SK-N-SH (cell line): Measurements from ENCODE around the gene TSEN2. TPM values are rescaled to one million over a fixed set of nuclear protein-coding genes. Genes with fewer than 3 reads are reported as not detected.
A peak's percentile ranks its signal among the peaks of the same experiment; 100 is the strongest.

Experiments
- CTCF ChIA-PET: fragments of 300-600, 350-600 bp; formaldehyde crosslinking; extraction: SDS; loops from one replicate; lab custom pipeline; 2021; lab: Yijun Ruan, JAX
- POLR2A ChIA-PET: fragments of 350-600 bp; sonication (Branson Sonifier 250); formaldehyde crosslinking; extraction: SDS; loops from one replicate; lab custom pipeline; 2020; ENCODE audit warnings: antibody characterized with exemption, inconsistent platforms; lab: Yijun Ruan, JAX
- DNase-seq: peaks from one replicate; pipeline ENCODE4 v3.0.0; 2012
- H2AFZ ChIP-seq: fragments of 200-600 bp; sonication (generic); 2 replicates; pipeline ENCODE4 v1.8.1; 2016; ENCODE audit warnings: antibody characterized with exemption, mild to moderate bottlenecking, low read depth
- H3F3A ChIP-seq: fragments of 200-600 bp; sonication (generic); replicated peaks from 2 replicates; pipeline ENCODE3; 2016; ENCODE audit warnings: antibody characterized with exemption, mild to moderate bottlenecking; ENCODE audit not compliant: insufficient read depth
- H3K27ac ChIP-seq, 2 experiments: fragments of 200-500 bp in 1 of 2; fragments of 200-600 bp in 1 of 2; sonication (Bioruptor generic) in 1 of 2; sonication (generic), shearing (Covaris generic) in 1 of 2; 2 replicates each; pipeline versions ENCODE4 v1.5.1 to v1.6.1; 2014 to 2016; ENCODE audit warnings: low read depth in 2 of 2, inconsistent platforms in 1 of 2, low read length in 1 of 2, mild to moderate bottlenecking in 1 of 2, mixed read lengths in 1 of 2
- H3K27me3 ChIP-seq: fragments of 200-600 bp; sonication (generic), shearing (Covaris generic); 2 replicates; pipeline ENCODE4 v1.6.1; 2016; ENCODE audit warnings: mixed run types; ENCODE audit not compliant: insufficient read depth
- H3K36me3 ChIP-seq, 2 experiments: fragments of 200-500 bp in 1 of 2; fragments of 200-600 bp in 1 of 2; sonication (Bioruptor generic) in 1 of 2; sonication (generic) in 1 of 2; replicated peaks in 1 of 2; 2 replicates each; pipeline versions ENCODE3 to v1.5.1; 2014 to 2016; ENCODE audit warnings: low read length in 1 of 2, mild to moderate bottlenecking in 1 of 2; ENCODE audit not compliant: insufficient read depth in 2 of 2, control insufficient read depth in 1 of 2
- H3K4me1 ChIP-seq, 2 experiments: fragments of 200-500 bp in 1 of 2; fragments of 200-600 bp in 1 of 2; sonication (Bioruptor generic) in 1 of 2; sonication (generic), shearing (Covaris generic) in 1 of 2; 2 replicates each; pipeline versions ENCODE4 v1.5.1 to v1.6.1; 2014 to 2016; ENCODE audit warnings: low read depth in 1 of 2, low read length in 1 of 2, mixed run types in 1 of 2; ENCODE audit not compliant: insufficient read depth in 2 of 2, control insufficient read depth in 1 of 2
- H3K4me2 ChIP-seq: fragments of 200-600 bp; sonication (generic), shearing (Covaris generic); 2 replicates; pipeline ENCODE4 v1.6.1; 2017; ENCODE audit warnings: mixed run types
- H3K4me3 ChIP-seq, 2 experiments: fragments of 200-500 bp in 1 of 2; fragments of 200-600 bp in 1 of 2; sonication (Bioruptor generic) in 1 of 2; sonication (generic), shearing (Covaris generic) in 1 of 2; 2 replicates each; pipeline versions ENCODE4 v1.5.1 to v1.8.1; 2014 to 2016; ENCODE audit warnings: low read depth in 2 of 2, inconsistent platforms in 1 of 2, low read length in 1 of 2, mild to moderate bottlenecking in 1 of 2, mixed read lengths in 1 of 2, moderate library complexity in 1 of 2
- H3K79me2 ChIP-seq: fragments of 200-600 bp; sonication (generic); 2 replicates; pipeline ENCODE4 v1.8.1; 2017; ENCODE audit warnings: mild to moderate bottlenecking; ENCODE audit not compliant: insufficient read depth
- H3K9ac ChIP-seq: fragments of 200-600 bp; sonication (generic); 2 replicates; pipeline ENCODE4 v1.6.1; 2017; ENCODE audit warnings: mixed run types
- H3K9me2 ChIP-seq: fragments of 200-600 bp; sonication (generic); 2 replicates; pipeline ENCODE4 v1.6.1; 2017; ENCODE audit warnings: mixed run types
- H3K9me3 ChIP-seq: fragments of 200-600 bp; sonication (generic); 2 replicates; pipeline ENCODE4 v1.6.1; 2017; ENCODE audit warnings: mixed run types, mild to moderate bottlenecking, moderate library complexity
- H4K20me1 ChIP-seq: fragments of 200-600 bp; sonication (generic); 2 replicates; pipeline ENCODE4 v1.6.1; 2017; ENCODE audit warnings: mild to moderate bottlenecking, mixed run types; ENCODE audit not compliant: insufficient read depth
- CHD2 ChIP-seq: fragments of 150-350 bp; IDR thresholded peaks from 2 replicates; pipeline ENCODE4 v1.6.1; 2018; ENCODE audit warnings: low read length; ENCODE audit not compliant: partially characterized antibody
- ELF1 ChIP-seq: IDR thresholded peaks from 2 replicates; pipeline ENCODE4 v1.4.0; 2012
- EZH2phosphoT487 ChIP-seq: fragments of 200-600 bp; sonication (generic); IDR thresholded peaks from 2 replicates; pipeline ENCODE4 v1.6.1; 2017; ENCODE audit warnings: low read depth, mixed run types, mild to moderate bottlenecking, antibody characterized with exemption, moderate library complexity, borderline replicate concordance
- FOSL2 ChIP-seq: IDR thresholded peaks from 2 replicates; pipeline ENCODE4 v1.4.0; 2012; ENCODE audit warnings: low read depth, mild to moderate bottlenecking, moderate library complexity, borderline replicate concordance
- FOXJ3 ChIP-seq: sonication (generic); formaldehyde crosslinking; IDR thresholded peaks from 2 replicates; pipeline ENCODE4 v1.5.1; 2020; ENCODE audit warnings: mild to moderate bottlenecking, missing genetic modification reagents
- GABPA ChIP-seq: IDR thresholded peaks from 2 replicates; pipeline ENCODE4 v1.4.0; 2012; ENCODE audit warnings: low read depth, mild to moderate bottlenecking
- GATA2 ChIP-seq: sonication (generic); formaldehyde crosslinking; IDR thresholded peaks from 2 replicates; pipeline ENCODE4 v1.5.0; 2020; ENCODE audit warnings: mild to moderate bottlenecking, missing genetic modification reagents
- MXI1 ChIP-seq: IDR thresholded peaks from 2 replicates; pipeline ENCODE4 v1.6.1; 2012; ENCODE audit warnings: mild to moderate bottlenecking, low read depth, low read length, improper control_type of control experiment
- NFIC ChIP-seq: IDR thresholded peaks from 2 replicates; pipeline ENCODE4 v1.4.0; 2012; ENCODE audit warnings: borderline replicate concordance
- POLR2AphosphoS5 ChIP-seq: IDR thresholded peaks from 2 replicates; pipeline ENCODE4 v1.6.1; 2012; ENCODE audit warnings: low read depth, low read length
- RCOR1 ChIP-seq: fragments of 150-350 bp; IDR thresholded peaks from 2 replicates; pipeline ENCODE4 v1.6.1; 2017; ENCODE audit warnings: antibody characterized with exemption, low read length
- SIN3A ChIP-seq: IDR thresholded peaks from 2 replicates; pipeline ENCODE4 v1.6.1; 2012; ENCODE audit warnings: low read depth, mild to moderate bottlenecking, low read length, moderate library complexity, borderline replicate concordance
- TEAD4 ChIP-seq: IDR thresholded peaks from 2 replicates; pipeline ENCODE4 v1.4.0; 2012; ENCODE audit warnings: mild to moderate bottlenecking, borderline replicate concordance; ENCODE audit not compliant: insufficient read depth
- USF2 ChIP-seq: fragments of 150-350 bp; IDR thresholded peaks from 2 replicates; pipeline ENCODE4 v1.6.1; 2017; ENCODE audit warnings: antibody characterized with exemption, low read length, low read depth, borderline replicate concordance
- YY1 ChIP-seq: IDR thresholded peaks from 2 replicates; pipeline ENCODE4 v1.4.0; 2012; ENCODE audit warnings: low read depth, mild to moderate bottlenecking
- ZBTB33 ChIP-seq: IDR thresholded peaks from 2 replicates; pipeline ENCODE4 v1.4.0; 2012; ENCODE audit warnings: low read depth, borderline replicate concordance
- WGBS: methylation state at CpG from one replicate; pipeline ENCODE4 v1.1.6; 2017; ENCODE audit warnings: low lambda C conversion rate; 5-methylcytosine and 5-hydroxymethylcytosine counted together
- polyA plus RNA-seq, 3 experiments: library from polyadenylated mRNA; depleted of rRNA; stranded (reverse); fragments of >200 nt; gene quantifications; 2 replicates each; pipeline ENCODE4 v1.2.3, GENCODE V29; 2012
- TF ChIP-seq, protein P1 (sequence below): IDR thresholded peaks from 2 replicates; pipeline ENCODE4 v1.4.0; 2012; ENCODE audit warnings: low read depth, borderline replicate concordance

Gene TSEN2
- polyA plus RNA-seq, 1 of the 3 experiments (the other 2 are of a cell fraction), result 13.0 TPM

DNA sequence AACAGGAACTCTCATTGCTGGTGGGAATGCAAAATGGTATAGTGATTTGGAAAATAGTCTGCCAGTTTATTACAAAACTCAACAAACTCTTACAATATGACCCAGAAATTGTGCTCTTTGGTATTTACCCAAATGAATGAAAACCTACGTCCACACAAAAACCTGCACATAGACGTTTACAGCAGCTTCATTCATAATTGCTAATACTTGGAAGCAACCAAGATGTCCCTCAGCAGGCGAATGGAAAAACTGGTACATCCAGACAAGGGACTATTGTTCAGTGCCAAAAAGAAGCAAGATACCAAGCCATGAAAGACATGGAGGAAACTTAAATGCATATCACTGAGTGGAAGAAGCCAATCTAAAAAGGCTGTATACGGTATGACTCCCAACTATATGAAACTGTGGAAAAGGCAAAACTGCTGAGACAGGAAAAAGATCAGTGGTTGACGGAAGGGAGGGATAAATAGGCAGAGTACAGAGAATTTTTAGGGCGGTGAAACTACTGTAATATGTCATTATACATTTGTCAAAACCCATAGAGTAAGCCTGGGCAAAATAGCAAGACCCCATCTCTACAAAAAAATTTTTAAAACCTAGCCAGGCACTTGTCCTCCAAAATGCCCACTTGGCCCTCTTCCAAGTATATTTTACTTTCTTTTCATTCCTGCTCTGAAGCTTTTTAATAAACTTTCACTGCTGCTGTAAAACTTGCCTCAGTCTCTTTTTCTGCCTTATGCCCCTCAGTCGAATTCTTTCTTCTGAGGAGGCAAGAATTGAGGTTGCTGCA lies 65.9 kb downstream of the TSEN2 start:
- CTCF ChIA-PET, result no interaction called here
- Histone ChIP-seq H3F3A (no peaks in the 10 kb centered on the region), H3K79me2 (no peaks in the 10 kb centered on the region), H3K9me2 (no peaks in the 10 kb centered on the region), H2AFZ (no peak overlapping the region), H3K4me2 (no peak overlapping the region), H3K9me3 (no peaks in the 10 kb centered on the region)
- POLR2A ChIA-PET, result no interaction called here
- DNase-seq, result no peak
- 73% methylated on average over 7 of the region's 7 CpGs for WGBS
- TF ChIP-seq RCOR1 (no peak), CHD2 (no peak), GABPA (no peak), EZH2phosphoT487 (no peak), GATA2 (CRISPR knock-in tag) (no peak), ZBTB33 (no peak)
- TF ChIP-seq, protein P1, sequence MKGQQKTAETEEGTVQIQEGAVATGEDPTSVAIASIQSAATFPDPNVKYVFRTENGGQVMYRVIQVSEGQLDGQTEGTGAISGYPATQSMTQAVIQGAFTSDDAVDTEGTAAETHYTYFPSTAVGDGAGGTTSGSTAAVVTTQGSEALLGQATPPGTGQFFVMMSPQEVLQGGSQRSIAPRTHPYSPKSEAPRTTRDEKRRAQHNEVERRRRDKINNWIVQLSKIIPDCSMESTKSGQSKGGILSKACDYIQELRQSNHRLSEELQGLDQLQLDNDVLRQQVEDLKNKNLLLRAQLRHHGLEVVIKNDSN, result no peak
- TF ChIP-seq, all 33 proteins: peak for 0
- Histone ChIP-seq H3K4me1 (peaks cover 0 to 2% of the 10 kb centered on the region in 2 experiments; a peak in 1 of 4 replicates), H3K9ac (no peak overlapping the region), H4K20me1 (no peaks in the 10 kb centered on the region), H3K27me3 (no peaks in the 10 kb centered on the region), H3K4me3 (no peak overlapping the region), H3K36me3 (no peaks in the 10 kb centered on the region), H3K27ac (no peak overlapping the region)

DNA sequence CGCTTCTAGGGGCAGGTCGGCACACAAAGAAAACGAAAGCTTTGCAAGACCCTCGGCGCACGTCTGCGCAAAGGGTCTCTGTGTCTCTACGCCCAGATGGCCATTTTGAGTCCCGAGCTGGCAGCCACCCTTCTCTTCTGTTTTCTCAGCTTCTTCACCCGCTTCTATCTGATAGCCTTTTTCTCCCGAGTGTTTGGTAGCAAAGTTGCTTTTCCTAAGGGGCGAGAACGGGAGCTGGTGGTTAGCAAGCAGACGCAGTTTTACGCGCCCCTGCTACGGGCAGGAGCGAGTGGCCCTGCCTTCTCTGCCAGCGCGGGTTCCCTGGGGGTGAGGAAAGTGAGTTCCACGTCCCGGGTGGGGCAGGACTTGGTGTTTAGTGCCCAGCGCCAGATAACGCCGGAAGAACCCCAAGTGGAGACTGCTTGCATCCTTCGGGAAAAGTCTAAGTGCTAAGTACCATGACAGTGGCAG lies 69.7 kb downstream of the TSEN2 start:
- Histone ChIP-seq H3K9me2 (no peaks in the 10 kb centered on the region), H2AFZ (peak overlapping the region; percentile 96), H3K27me3 (no peaks in the 10 kb centered on the region), H3K27ac (peak overlapping the region; percentile 48 to 81; a peak in 3 of 4 replicates), H3K9ac (peak overlapping the region; percentile 73), H3K4me2 (peak overlapping the region; percentile 83), H4K20me1 (peaks cover 12% of the 10 kb centered on the region), H3K4me3 (peak overlapping the region; percentile 43 to 53), H3K79me2 (peaks cover 20% of the 10 kb centered on the region), H3K4me1 (peaks cover 8 to 14% of the 10 kb centered on the region in 2 experiments; a peak in 3 of 4 replicates), H3K36me3 (no peaks in the 10 kb centered on the region), H3F3A (no peaks in the 10 kb centered on the region), H3K9me3 (no peaks in the 10 kb centered on the region)
- peak; percentile 58 for DNase-seq
- ChIA-PET POLR2A (interaction anchor here (0.7 to 1.6 kb wide), 6 partner anchors 9 to 110 kb away, joined by 3 to 5 read pairs (median 3); partner anchors contain the start of genes MKRN2OS and TSEN2), CTCF (interaction anchor here (0.8 to 1.9 kb wide), 8 partner anchors 8 to 419 kb away, joined by 3 to 5 read pairs (median 4); partner anchors contain the start of genes MKRN2OS and RPL32)
- 27% methylated on average over 23 of the region's 26 CpGs for WGBS
- TF ChIP-seq USF2 (no peak), TEAD4 (no peak), SIN3A (no peak), ZBTB33 (no peak), FOXJ3 (CRISPR knock-in tag) (no peak), MXI1 (peak; percentile 32; the same call in 1 of the 2 replicates), FOSL2 (no peak), ELF1 (no peak), YY1 (0 out of 2 replicates have a peak, but pooled peaks have one; percentile 38), GATA2 (CRISPR knock-in tag) (no peak), CHD2 (no peak), POLR2AphosphoS5 (no peak), NFIC (no peak)
- TF ChIP-seq, protein P1, result no peak
